Large intestine (tissue), 3 donors: ENCODE results near the gene BTNL2. TPM values are rescaled to one million over a fixed set of nuclear protein-coding genes. Genes with fewer than 3 reads are reported as not detected.
"Not testable (repeated sequence)": the region's sequence is repeated elsewhere in the genome, so short reads cannot be mapped to it uniquely, and the experiment has no call there.

ENCODE experiments used
- DNase-seq, 2 donors: peaks; one replicate each; pipeline versions ENCODE4 v3.0.0 to v3.0.0-alpha.2; 2013
- H3K27ac ChIP-seq: one replicate; pipeline ENCODE4 v1.5.1; 2013; ENCODE audit warnings: low read length
- H3K27me3 ChIP-seq: 2 replicates; pipeline ENCODE4 v1.6.1; 2013; ENCODE audit warnings: low read length; ENCODE audit not compliant: control insufficient read depth, insufficient read depth
- H3K36me3 ChIP-seq: 2 replicates; pipeline ENCODE4 v1.6.1; 2013; ENCODE audit warnings: low read length; ENCODE audit not compliant: control insufficient read depth, insufficient read depth
- H3K4me1 ChIP-seq: one replicate; pipeline ENCODE4 v1.6.1; 2013; ENCODE audit warnings: low read length; ENCODE audit not compliant: control insufficient read depth, insufficient read depth
- H3K4me3 ChIP-seq: one replicate; pipeline ENCODE4 v1.5.1; 2013; ENCODE audit warnings: low read length
- H3K9me3 ChIP-seq: one replicate; pipeline ENCODE4 v1.6.1; 2013; ENCODE audit warnings: mild to moderate bottlenecking, low read depth, low read length, moderate library complexity; ENCODE audit not compliant: control insufficient read depth
- WGBS: methylation state at CpG from one replicate; pipeline ENCODE4 v1.1.5; 2013; ENCODE audit warnings: low lambda C conversion rate; ENCODE audit not compliant: insufficient coverage; 5-methylcytosine and 5-hydroxymethylcytosine counted together
- polyA plus RNA-seq: library from polyadenylated mRNA; unstranded; fragments of 120-200 nt; gene quantifications from one replicate; pipeline ENCODE4 v1.2.1, GENCODE V29; 2013

Gene BTNL2
- polyA plus RNA-seq, 1 donor: 0.18 TPM

- DNase-seq: peak in 1 of 2 donors; percentile 14
- Histone ChIP-seq H3K9me3 (no peaks in the 10 kb centered on the region), H3K4me1 (no peaks in the 10 kb centered on the region), H3K36me3 (no peaks in the 10 kb centered on the region), H3K4me3 (no peak overlapping the region), H3K27ac (peak overlapping the region; percentile 29), H3K27me3 (peaks cover 9% of the 10 kb centered on the region)
- 71% methylated on average over 1 of the region's 2 CpGs for WGBS
These were observed 30.2 kb upstream of the BTNL2 start for GRCh38 chr6:32436995-32437836.

- no peak for DNase-seq
- Histone ChIP-seq H3K27me3 (peaks cover 11% of the 10 kb centered on the region), H3K4me1 (no peaks in the 10 kb centered on the region), H3K27ac (no peak overlapping the region), H3K9me3 (no peaks in the 10 kb centered on the region), H3K4me3 (no peak overlapping the region), H3K36me3 (no peaks in the 10 kb centered on the region)
- WGBS: 60% methylated on average over 1 of the region's 4 CpGs
These were observed 29.2 kb upstream of the BTNL2 start for GRCh38 chr6:32436186-32436585.

- H3K27me3 ChIP-seq: peaks cover 11% of the 10 kb centered on the region
- not testable (repeated sequence) for H3K4me1 ChIP-seq, H3K4me3 ChIP-seq, H3K36me3 ChIP-seq, H3K27ac ChIP-seq, DNase-seq, H3K9me3 ChIP-seq
- 100% methylated on average over 1 of the region's 1 CpG for WGBS
These were observed 27.0 kb upstream of the BTNL2 start for GRCh38 chr6:32433950-32434349.

- WGBS: 20% methylated on average over 1 of the region's 1 CpG
These were observed 25.1 kb upstream of the BTNL2 start for GRCh38 chr6:32432050-32432450.

GRCh38 chr6:32431142-32431541, 24.2 kb upstream of the BTNL2 start:
- Histone ChIP-seq H3K36me3 (no peaks in the 10 kb centered on the region), H3K9me3 (peaks cover 3% of the 10 kb centered on the region), H3K4me3 (no peak overlapping the region), H3K4me1 (no peaks in the 10 kb centered on the region), H3K27ac (no peak overlapping the region), H3K27me3 (peaks cover 3% of the 10 kb centered on the region)
- WGBS: no CpG with 5 or more reads among the region's 3 CpGs
- no peak for DNase-seq

More at GRCh38 chr6:32432050-32432450, 25.1 kb upstream of the BTNL2 start:
- no peak overlapping the region for H3K27ac ChIP-seq
- peak in 1 of 2 donors; percentile 15 for DNase-seq
- no peaks in the 10 kb centered on the region for H3K4me1 ChIP-seq
- no peaks in the 10 kb centered on the region for H3K36me3 ChIP-seq
- H3K27me3 ChIP-seq: peaks cover 9% of the 10 kb centered on the region
- no peaks in the 10 kb centered on the region for H3K9me3 ChIP-seq
- H3K4me3 ChIP-seq: no peak overlapping the region

- Histone ChIP-seq H3K36me3 (no peaks in the 10 kb centered on the region), H3K4me1 (no peaks in the 10 kb centered on the region), H3K4me3 (no peak overlapping the region), H3K27ac (no peak overlapping the region), H3K9me3 (peaks cover 3% of the 10 kb centered on the region), H3K27me3 (peaks cover 2% of the 10 kb centered on the region)
- 100% methylated on average over 1 of the region's 3 CpGs for WGBS
- peak in 1 of 2 donors; percentile 67 for DNase-seq
These were observed 23.2 kb upstream of the BTNL2 start for GRCh38 chr6:32430179-32430578.

- no peak for DNase-seq
- no peaks in the 10 kb centered on the region for H3K36me3 ChIP-seq
- H3K4me1 ChIP-seq: no peaks in the 10 kb centered on the region
- H3K9me3 ChIP-seq: peaks cover 3% of the 10 kb centered on the region
- no peak overlapping the region for H3K27ac ChIP-seq
- no peak overlapping the region for H3K4me3 ChIP-seq
- no CpG with 5 or more reads among the region's 4 CpGs for WGBS
- H3K27me3 ChIP-seq: peaks cover 2% of the 10 kb centered on the region
These were observed 21.0 kb upstream of the BTNL2 start for GRCh38 chr6:32427934-32428474.

GRCh38 chr6:32427218-32427617, 20.2 kb upstream of the BTNL2 start:
- peaks cover 3% of the 10 kb centered on the region for H3K9me3 ChIP-seq
- H3K36me3 ChIP-seq: no peaks in the 10 kb centered on the region
- no CpG with 5 or more reads among the region's 1 CpG for WGBS
- no peak overlapping the region for H3K4me3 ChIP-seq
- no peak overlapping the region for H3K27ac ChIP-seq
- H3K27me3 ChIP-seq: peaks cover 2% of the 10 kb centered on the region
- no peaks in the 10 kb centered on the region for H3K4me1 ChIP-seq
- DNase-seq: no peak

GRCh38 chr6:32426338-32426737, 19.4 kb upstream of the BTNL2 start:
- Histone ChIP-seq H3K36me3 (no peaks in the 10 kb centered on the region), H3K4me3 (no peak overlapping the region), H3K4me1 (no peaks in the 10 kb centered on the region), H3K27me3 (peaks cover under 1% of the 10 kb centered on the region), H3K9me3 (peaks cover 3% of the 10 kb centered on the region), H3K27ac (no peak overlapping the region)
- no CpG with 5 or more reads among the region's 4 CpGs for WGBS
- no peak for DNase-seq

- no peak overlapping the region for H3K27ac ChIP-seq
- H3K4me3 ChIP-seq: no peak overlapping the region
- WGBS: no CpG with 5 or more reads among the region's 3 CpGs
- H3K36me3 ChIP-seq: no peaks in the 10 kb centered on the region
- H3K4me1 ChIP-seq: no peaks in the 10 kb centered on the region
- peaks cover 3% of the 10 kb centered on the region for H3K9me3 ChIP-seq
- peaks cover 8% of the 10 kb centered on the region for H3K27me3 ChIP-seq
- no peak for DNase-seq
These were observed 17.8 kb upstream of the BTNL2 start for GRCh38 chr6:32424589-32425300.
